ENCODE results near the gene GABRQ. TPM values are rescaled to one million over a fixed set of nuclear protein-coding genes. Genes with fewer than 3 reads are reported as not detected.

GABRQ gene
- total and polyA plus RNA-seq, 4 donors = 0.01 to 0.05 TPM; not detected in 2

DNA sequence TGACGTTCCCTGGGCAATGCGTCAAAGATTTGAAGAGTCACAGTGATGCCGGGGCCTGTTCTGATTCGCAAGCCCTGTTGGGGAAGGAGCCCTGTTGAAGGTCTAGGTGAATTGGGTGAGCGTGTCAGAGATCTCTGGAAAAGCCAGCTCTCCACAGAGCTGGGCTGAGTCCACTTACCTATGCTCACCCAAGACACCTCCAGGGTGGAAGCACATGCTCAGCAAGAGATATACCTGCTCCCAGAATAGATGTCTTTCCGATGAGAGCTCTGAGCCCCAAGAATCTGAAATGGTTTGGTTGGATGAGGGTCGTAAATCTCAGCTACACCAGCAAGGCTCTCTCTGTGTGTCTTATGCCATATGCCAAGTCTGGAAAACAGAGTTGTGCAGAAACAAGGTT lies 1.7 kb downstream of the GABRQ start:
- H3K27ac ChIP-seq (ENCODE audit: low read depth in 1 of 2, low read length in 2 of 2) = no peak overlapping the region
- H3K4me1 ChIP-seq (ENCODE audit: control insufficient read depth in 4 of 4, insufficient read depth in 4 of 4, low read length in 3 of 4) = peaks cover 0 to 6% (median 2%) of the 10 kb centered on the region in 4 donors
- H3K27me3 ChIP-seq (ENCODE audit: control insufficient read depth in 4 of 4, insufficient read depth in 4 of 4, low read length in 3 of 4) = peaks cover 0 to 5% (median 0%) of the 10 kb centered on the region in 4 donors
- H3K9ac ChIP-seq (ENCODE audit: low read depth in 1 of 2, low read length in 2 of 2) = no peak overlapping the region
- DNase-seq (ENCODE audit: low spot score) = no peak
- WGBS = 75% methylated on average over 7 of the region's 7 CpGs
- no peaks in the 10 kb centered on the region for H3K36me3 ChIP-seq (ENCODE audit: control insufficient read depth in 4 of 4, insufficient read depth in 3 of 4, low read depth in 1 of 4, low read length in 3 of 4)
- no peaks in the 10 kb centered on the region for H3K9me3 ChIP-seq (ENCODE audit: control insufficient read depth in 4 of 4, low read length in 3 of 4)
- TF ChIP-seq RXRA (IDR thresholded peaks at IDR 0.05) (no peak), JUND (IDR thresholded peaks at IDR 0.05) (no peak), EGR1 (IDR thresholded peaks at IDR 0.05; ENCODE audit: low read depth in 2 of 2) (no peak), FOXA2 (IDR thresholded peaks at IDR 0.05) (no peak), NR2F2 (IDR thresholded peaks at IDR 0.05) (no peak), SP1 (IDR thresholded peaks at IDR 0.05) (no peak)
- TF ChIP-seq, protein P1, sequence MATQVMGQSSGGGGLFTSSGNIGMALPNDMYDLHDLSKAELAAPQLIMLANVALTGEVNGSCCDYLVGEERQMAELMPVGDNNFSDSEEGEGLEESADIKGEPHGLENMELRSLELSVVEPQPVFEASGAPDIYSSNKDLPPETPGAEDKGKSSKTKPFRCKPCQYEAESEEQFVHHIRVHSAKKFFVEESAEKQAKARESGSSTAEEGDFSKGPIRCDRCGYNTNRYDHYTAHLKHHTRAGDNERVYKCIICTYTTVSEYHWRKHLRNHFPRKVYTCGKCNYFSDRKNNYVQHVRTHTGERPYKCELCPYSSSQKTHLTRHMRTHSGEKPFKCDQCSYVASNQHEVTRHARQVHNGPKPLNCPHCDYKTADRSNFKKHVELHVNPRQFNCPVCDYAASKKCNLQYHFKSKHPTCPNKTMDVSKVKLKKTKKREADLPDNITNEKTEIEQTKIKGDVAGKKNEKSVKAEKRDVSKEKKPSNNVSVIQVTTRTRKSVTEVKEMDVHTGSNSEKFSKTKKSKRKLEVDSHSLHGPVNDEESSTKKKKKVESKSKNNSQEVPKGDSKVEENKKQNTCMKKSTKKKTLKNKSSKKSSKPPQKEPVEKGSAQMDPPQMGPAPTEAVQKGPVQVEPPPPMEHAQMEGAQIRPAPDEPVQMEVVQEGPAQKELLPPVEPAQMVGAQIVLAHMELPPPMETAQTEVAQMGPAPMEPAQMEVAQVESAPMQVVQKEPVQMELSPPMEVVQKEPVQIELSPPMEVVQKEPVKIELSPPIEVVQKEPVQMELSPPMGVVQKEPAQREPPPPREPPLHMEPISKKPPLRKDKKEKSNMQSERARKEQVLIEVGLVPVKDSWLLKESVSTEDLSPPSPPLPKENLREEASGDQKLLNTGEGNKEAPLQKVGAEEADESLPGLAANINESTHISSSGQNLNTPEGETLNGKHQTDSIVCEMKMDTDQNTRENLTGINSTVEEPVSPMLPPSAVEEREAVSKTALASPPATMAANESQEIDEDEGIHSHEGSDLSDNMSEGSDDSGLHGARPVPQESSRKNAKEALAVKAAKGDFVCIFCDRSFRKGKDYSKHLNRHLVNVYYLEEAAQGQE (IDR thresholded peaks at IDR 0.05) = no peak
- TF ChIP-seq, protein P2, sequence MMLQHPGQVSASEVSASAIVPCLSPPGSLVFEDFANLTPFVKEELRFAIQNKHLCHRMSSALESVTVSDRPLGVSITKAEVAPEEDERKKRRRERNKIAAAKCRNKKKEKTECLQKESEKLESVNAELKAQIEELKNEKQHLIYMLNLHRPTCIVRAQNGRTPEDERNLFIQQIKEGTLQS (IDR thresholded peaks at IDR 0.05) = no peak
- TF ChIP-seq, protein P3, sequence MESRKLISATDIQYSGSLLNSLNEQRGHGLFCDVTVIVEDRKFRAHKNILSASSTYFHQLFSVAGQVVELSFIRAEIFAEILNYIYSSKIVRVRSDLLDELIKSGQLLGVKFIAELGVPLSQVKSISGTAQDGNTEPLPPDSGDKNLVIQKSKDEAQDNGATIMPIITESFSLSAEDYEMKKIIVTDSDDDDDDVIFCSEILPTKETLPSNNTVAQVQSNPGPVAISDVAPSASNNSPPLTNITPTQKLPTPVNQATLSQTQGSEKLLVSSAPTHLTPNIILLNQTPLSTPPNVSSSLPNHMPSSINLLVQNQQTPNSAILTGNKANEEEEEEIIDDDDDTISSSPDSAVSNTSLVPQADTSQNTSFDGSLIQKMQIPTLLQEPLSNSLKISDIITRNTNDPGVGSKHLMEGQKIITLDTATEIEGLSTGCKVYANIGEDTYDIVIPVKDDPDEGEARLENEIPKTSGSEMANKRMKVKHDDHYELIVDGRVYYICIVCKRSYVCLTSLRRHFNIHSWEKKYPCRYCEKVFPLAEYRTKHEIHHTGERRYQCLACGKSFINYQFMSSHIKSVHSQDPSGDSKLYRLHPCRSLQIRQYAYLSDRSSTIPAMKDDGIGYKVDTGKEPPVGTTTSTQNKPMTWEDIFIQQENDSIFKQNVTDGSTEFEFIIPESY (IDR thresholded peaks at IDR 0.05) = no peak
- no peak overlapping the region for H3K4me3 ChIP-seq (ENCODE audit: low read depth in 1 of 3, low read length in 3 of 3)

DNA sequence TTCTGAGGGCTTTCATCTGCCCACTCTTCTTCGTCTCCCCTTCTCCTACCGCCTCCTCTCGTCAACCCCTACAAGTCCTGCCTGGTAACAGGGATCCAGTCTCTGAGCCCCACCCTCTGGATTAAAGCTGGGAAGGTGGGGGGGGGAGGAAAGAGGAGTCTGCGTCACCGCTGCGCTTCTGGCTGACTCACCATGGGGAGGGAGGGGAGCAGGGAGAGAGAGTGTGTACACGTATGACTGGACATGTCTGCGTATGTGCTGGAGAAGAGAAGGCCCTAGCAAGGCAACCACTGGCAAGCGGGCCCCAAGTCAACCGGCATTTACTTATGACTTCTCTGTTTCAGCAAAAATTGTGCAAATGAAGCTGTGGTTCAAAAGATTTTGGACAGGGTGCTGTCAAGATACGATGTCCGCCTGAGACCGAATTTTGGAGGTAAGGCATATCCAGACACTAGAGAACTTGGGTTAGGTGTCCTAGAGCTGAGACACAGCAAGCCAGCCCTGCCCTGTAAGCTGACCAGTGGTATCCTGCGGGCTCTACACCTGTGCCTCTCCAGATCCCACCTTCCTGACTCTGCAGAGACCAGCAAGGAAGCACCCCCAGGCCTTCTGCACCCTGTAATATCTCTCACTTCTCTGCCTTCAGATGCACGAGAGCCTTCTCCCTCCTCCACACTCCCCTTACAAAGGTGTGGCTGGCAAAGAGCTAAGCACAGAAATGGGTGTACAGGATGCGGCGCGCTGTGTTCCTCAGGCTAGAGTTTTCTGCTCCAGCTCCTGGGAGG lies 2.5 kb downstream of the GABRQ start:
- DNase-seq (ENCODE audit: low spot score) = no peak
- Histone ChIP-seq H3K27ac (ENCODE audit: low read depth in 1 of 2, low read length in 2 of 2) (no peak overlapping the region), H3K27me3 (ENCODE audit: control insufficient read depth in 4 of 4, insufficient read depth in 4 of 4, low read length in 3 of 4) (peaks cover 0 to 5% (median 0%) of the 10 kb centered on the region in 4 donors), H3K4me3 (ENCODE audit: low read depth in 1 of 3, low read length in 3 of 3) (no peak overlapping the region), H3K36me3 (ENCODE audit: control insufficient read depth in 4 of 4, insufficient read depth in 3 of 4, low read depth in 1 of 4, low read length in 3 of 4) (no peaks in the 10 kb centered on the region), H3K4me1 (ENCODE audit: control insufficient read depth in 4 of 4, insufficient read depth in 4 of 4, low read length in 3 of 4) (peaks cover 0 to 6% (median 2%) of the 10 kb centered on the region in 4 donors), H3K9ac (ENCODE audit: low read depth in 1 of 2, low read length in 2 of 2) (no peak overlapping the region), H3K9me3 (ENCODE audit: control insufficient read depth in 4 of 4, low read length in 3 of 4) (no peaks in the 10 kb centered on the region)
- 85% methylated on average over 18 of the region's 18 CpGs for WGBS
- TF ChIP-seq FOXA1 (IDR thresholded peaks at IDR 0.05) = no peak
- TF ChIP-seq, protein P1 (IDR thresholded peaks at IDR 0.05) = no peak

Measured in liver (tissue), 9 donors.